GM12892 (cell line): ENCODE measurements around the gene PIWIL4.

ENCODE experiments used
- DNase-seq: peaks from one replicate; pipeline ENCODE4 v3.0.0; 2011; ENCODE audit not compliant: insufficient read length
- FAIRE-seq: peaks from 2 replicates; lab custom pipeline; 2011; peaks lifted over from hg19 to GRCh38; lab: Jason Lieb, UNC
- POLR2A ChIP-seq: IDR thresholded peaks from 2 replicates; pipeline ENCODE4 v1.6.1; 2011; ENCODE audit warnings: low read depth, low read length, control low read depth
- POLR2AphosphoS5 ChIP-seq: IDR thresholded peaks from 2 replicates; pipeline ENCODE4 v1.6.1; 2011; ENCODE audit warnings: low read depth, low read length, control low read depth
- TAF1 ChIP-seq: IDR thresholded peaks from 2 replicates; pipeline ENCODE4 v1.6.1; 2011; ENCODE audit warnings: low read depth, mild to moderate bottlenecking, control low read depth, low read length, borderline replicate concordance

Gene PIWIL4

DNA sequence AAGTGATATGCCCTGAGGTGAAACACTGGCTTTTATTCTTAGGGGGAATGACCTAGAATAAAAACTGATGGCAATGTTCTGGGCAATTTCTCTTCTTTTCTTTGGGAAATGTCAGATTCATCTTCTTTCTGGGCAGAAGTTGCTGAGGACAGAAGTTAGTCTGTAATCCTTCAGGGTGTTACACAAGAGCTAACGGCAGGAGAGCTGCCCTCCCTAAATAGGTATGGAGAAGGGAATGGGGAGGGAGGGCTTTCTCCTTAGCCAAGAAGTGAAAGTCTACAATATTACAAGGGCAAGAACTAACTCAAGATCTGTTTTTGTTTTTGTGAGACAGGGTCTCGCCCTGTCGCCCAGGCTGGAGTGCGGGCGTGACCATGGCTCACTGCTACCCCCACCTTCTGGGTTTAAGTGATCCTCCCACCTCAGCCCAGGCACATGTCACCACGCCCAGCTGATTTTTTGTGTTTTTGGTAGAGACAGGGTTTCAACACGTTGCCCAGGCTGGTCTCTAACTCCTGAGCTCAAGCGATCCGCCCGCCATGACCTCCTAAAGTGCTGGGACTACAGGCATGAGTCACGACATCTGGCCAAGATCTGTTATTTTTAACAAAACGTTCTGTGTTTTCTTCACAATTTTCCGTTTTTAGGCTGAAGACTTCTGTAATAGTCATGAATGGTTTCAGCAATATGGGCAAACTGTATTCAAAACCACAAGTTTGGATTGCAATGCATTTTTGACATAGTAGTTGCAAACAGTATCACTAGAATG, 7.2 kb downstream of the PIWIL4 start:
- DNase-seq (no peak), FAIRE-seq (peak; percentile 63)
- no peak for TF ChIP-seq POLR2AphosphoS5
- no peak for TF ChIP-seq TAF1

DNA sequence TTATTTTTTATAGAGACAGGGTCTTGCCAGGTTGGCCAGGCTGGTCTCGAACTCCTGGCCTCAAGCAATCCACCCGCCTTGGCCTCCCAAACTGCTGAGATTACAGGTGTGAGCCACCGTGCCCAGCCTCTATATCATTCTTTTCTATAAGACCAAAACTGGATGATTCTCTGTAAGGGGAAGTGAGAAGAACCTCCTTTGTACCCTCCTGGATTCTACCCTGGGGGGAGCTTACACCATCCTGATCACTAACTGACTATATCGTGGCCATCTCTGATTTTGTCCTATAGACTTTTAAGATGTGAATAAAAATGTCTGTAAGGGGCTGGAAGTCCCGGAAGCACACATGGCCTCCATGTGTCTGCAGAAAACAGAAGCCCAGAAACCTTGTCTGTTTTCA, 9.1 kb downstream of the PIWIL4 start:
- DNase-seq (no peak), FAIRE-seq (no peak)
- TF ChIP-seq TAF1 (no peak), POLR2AphosphoS5 (no peak), POLR2A (no peak)

DNA sequence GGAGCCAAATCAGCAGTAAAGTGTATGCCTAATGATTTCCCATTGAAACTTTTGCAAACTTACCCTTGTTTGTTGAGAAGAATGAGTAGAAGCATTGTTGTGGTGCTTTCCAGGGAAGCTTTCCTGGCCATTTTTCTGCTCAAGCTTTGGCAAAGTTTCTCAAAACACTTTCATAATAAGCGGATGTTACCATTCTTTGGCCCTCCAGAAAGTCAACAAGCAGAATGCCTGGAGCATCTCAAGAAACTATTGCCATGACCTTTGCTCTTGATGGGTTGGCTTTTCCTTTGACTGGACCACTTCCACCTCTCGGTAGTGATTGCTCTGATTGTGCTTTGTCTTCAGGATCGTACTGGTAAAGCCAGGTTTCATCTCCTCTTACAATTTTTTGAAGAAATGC, 10.7 kb downstream of the PIWIL4 start:
- FAIRE-seq: no peak
- DNase-seq: no peak
- TF ChIP-seq TAF1: no peak
- TF ChIP-seq POLR2A: no peak
- TF ChIP-seq POLR2AphosphoS5: no peak

DNA sequence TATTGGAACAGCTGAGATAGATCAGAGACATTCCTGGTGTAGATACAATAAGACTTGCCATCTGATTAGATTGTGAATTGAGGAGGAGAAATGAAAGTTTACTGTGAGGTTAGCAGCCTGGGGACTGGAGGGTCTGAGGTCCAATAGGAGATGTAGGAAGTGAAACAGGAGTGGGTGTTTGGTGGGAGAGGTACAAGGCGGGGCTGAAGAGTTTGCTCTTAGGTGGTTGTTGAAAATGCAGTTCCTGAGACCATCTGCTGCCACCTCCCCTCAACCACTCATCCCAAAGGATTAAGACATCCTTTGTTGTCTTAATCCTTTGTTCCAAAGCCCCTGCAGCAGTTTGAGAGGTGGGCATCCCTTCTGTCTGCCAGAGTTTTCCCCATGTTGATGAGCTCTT, 14.8 kb downstream of the PIWIL4 start:
- DNase-seq (no peak), FAIRE-seq (peak; percentile 53)
- TF ChIP-seq TAF1 (no peak), POLR2AphosphoS5 (no peak), POLR2A (no peak)

GRCh38 chr11:94583213-94583865, 16.2 kb downstream of the PIWIL4 start:
- FAIRE-seq (peak; percentile 5), DNase-seq (no peak)
- TF ChIP-seq POLR2AphosphoS5 (no peak), POLR2A (no peak), TAF1 (no peak)

DNA sequence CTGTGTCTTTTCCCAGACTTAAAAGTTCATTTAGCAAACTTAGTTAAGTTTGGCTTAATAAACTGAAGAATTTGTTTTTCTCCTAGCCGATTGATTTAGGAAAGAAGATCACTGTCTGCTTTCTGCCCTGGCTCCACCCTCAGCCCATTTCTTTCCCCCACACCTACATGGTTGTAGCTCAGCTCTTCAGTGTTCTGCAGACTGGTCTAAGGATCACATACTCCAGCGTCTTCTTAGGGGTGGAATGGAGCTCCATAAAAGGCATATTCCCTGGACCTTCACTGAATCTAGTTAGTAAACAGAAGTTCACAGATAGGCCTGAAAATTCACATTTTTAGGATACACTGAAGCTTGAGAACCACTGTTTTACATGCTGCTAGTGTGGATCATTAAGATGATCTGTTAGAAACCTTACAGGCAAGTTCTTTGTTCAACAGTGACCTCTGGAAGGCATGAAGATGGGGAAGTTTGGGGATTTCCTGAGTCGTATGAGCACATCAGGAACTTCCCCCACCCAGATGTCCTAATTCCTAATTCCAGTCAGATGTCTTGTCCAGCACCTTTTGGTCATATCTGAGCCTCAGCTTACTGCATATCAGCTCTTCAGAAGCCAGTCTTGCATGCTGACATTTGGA, 16.8 kb downstream of the PIWIL4 start:
- DNase-seq (peak; percentile 7), FAIRE-seq (peak; percentile 82)
- TF ChIP-seq POLR2A (peak; percentile 76), POLR2AphosphoS5 (peak; percentile 58; the same call in 1 of the 2 replicates), TAF1 (no peak)

GRCh38 chr11:94584978-94585377, 17.8 kb downstream of the PIWIL4 start:
- no peak for TF ChIP-seq TAF1
- no peak for TF ChIP-seq POLR2AphosphoS5
- no peak for TF ChIP-seq POLR2A
- no peak for DNase-seq
- no peak for FAIRE-seq

DNA sequence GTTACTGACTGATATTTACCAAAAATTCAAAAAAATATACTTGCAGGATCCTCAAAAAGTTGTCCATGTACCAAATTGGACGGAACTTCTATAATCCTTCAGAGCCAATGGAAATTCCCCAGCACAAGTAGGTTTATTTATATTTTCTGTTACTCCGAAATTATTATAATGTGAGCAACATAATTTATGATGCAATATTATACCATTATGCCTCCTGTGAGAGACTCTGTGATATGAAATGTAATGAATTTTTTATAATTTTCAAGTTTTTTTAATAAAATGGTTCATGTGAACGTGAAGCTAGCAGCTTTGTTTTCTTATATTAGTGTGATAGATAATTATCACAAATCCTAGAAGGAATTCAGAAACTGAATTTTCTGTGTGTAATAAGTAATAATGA, 18.2 kb downstream of the PIWIL4 start:
- TF ChIP-seq TAF1 (no peak), POLR2AphosphoS5 (no peak), POLR2A (no peak)
- DNase-seq (no peak), FAIRE-seq (no peak)

DNA sequence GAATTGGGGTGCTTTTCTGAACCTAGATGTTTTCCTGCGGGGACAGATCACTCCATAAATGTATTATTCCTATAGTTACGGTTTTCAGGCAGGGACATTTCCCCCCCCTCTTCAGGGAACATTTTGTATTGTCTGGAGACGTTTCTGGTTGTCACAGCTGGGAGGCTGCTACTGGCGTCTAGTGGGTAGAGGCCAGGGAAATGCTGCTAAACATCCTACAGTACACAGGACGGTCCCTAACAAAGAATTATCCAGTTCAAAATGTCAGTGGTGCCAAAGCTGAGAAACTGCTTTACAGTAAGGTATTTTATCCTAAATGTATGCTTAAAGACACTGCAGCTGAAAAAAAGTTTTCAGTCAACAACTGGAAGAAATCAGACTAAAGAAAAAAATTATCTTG, 19.4 kb downstream of the PIWIL4 start:
- FAIRE-seq: no peak
- no peak for DNase-seq
- TF ChIP-seq POLR2AphosphoS5 (no peak), POLR2A (no peak), TAF1 (no peak)

DNA sequence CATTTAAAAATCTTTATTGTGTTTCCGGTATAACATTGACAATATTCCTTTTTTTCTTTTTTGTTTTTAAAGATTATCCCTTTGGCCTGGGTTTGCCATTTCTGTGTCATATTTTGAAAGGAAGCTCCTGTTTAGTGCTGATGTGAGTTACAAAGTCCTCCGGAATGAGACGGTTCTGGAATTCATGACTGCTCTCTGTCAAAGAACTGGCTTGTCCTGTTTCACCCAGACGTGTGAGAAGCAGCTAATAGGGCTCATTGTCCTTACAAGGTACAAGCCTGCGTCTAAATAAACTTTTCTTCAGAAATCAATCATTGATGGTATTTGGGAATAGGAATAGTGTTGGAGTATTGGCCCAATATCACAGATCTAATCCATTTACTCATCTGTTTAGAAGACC, 19.8 kb downstream of the PIWIL4 start:
- TF ChIP-seq POLR2A (no peak), POLR2AphosphoS5 (no peak), TAF1 (no peak)
- DNase-seq: no peak
- FAIRE-seq: peak; percentile 9

GRCh38 chr11:94588366-94588942, 21.3 kb downstream of the PIWIL4 start:
- TF ChIP-seq POLR2AphosphoS5 (no peak), TAF1 (no peak), POLR2A (no peak)
- FAIRE-seq: peak; percentile 27
- no peak for DNase-seq

GRCh38 chr11:94590352-94591041, 23.3 kb downstream of the PIWIL4 start:
- TF ChIP-seq TAF1: no peak
- TF ChIP-seq POLR2A: no peak
- TF ChIP-seq POLR2AphosphoS5: no peak
- FAIRE-seq (no peak), DNase-seq (no peak)
